GM12878 (cell line): ENCODE measurements around the gene CEACAM4. TPM values are rescaled to one million over a fixed set of nuclear protein-coding genes. Genes with fewer than 3 reads are reported as not detected.

Source experiments
- ATAC-seq: fragments of 200-7000 bp; cut with Tn5 transposase; 3 replicates; pipeline ENCODE4 v1.9.1; 2020; ENCODE audit warnings: mild to moderate bottlenecking, moderate library complexity
- BruUV-seq: library from RNA; stranded (reverse); fragments of 400-500 nt; replicated peaks from 2 replicates; lab custom pipeline; 2021; lab: Mats Ljungman, UMichigan
- CTCF ChIA-PET: fragments of 300-600 bp; sonication (Branson Sonifier 250); formaldehyde crosslinking; extraction: SDS; loops from one replicate; lab custom pipeline; 2021; ENCODE audit warnings: inconsistent platforms; lab: Yijun Ruan, JAX
- POLR2A ChIA-PET: fragments of 350-600 bp; formaldehyde crosslinking; extraction: SDS; loops from one replicate; lab custom pipeline; 2021; ENCODE audit warnings: inconsistent platforms; lab: Charles Lee
- RAD21 ChIA-PET: fragments of 300-600 bp; sonication (Branson Sonifier 250); formaldehyde crosslinking; loops from one replicate; lab custom pipeline; 2023; ENCODE audit warnings: antibody characterized with exemption; ENCODE audit not compliant: unreplicated experiment; lab: Charles Lee
- SMC1A ChIA-PET: fragments of 300-600 bp; sonication (Branson Sonifier 250); formaldehyde crosslinking; loops from one replicate; lab custom pipeline; 2023; ENCODE audit not compliant: unreplicated experiment, uncharacterized antibody; lab: Charles Lee
- DNase-seq: peaks from one replicate; pipeline ENCODE4 v3.0.0-alpha.2; 2011; ENCODE audit warnings: low read depth, low spot score
- FAIRE-seq: peaks from 3 replicates; lab custom pipeline; 2011; peaks lifted over from hg19 to GRCh38; lab: Jason Lieb, UNC
- H2AFZ ChIP-seq: 2 replicates; pipeline ENCODE4 v1.6.0; 2011; ENCODE audit warnings: low read depth, low read length, control low read depth; ENCODE audit not compliant: control insufficient read depth
- H3K27ac ChIP-seq: 2 replicates; pipeline ENCODE4 v1.5.1; 2011; ENCODE audit warnings: control low read depth; ENCODE audit not compliant: control insufficient read depth, insufficient read depth
- H3K27me3 ChIP-seq, 2 experiments: replicated peaks in 1 of 2; 2 replicates each; pipeline versions ENCODE4 v1.6.0 to v1.6.1; 2011; ENCODE audit warnings: low read length in 1 of 2; ENCODE audit not compliant: control insufficient read depth in 2 of 2, insufficient read depth in 2 of 2
- H3K36me3 ChIP-seq, 2 experiments: 2 replicates each; pipeline ENCODE4 v1.5.1; 2011; ENCODE audit warnings: low read length in 1 of 2; ENCODE audit not compliant: control insufficient read depth in 2 of 2, insufficient read depth in 2 of 2
- H3K4me1 ChIP-seq: 2 replicates; pipeline ENCODE4 v1.6.1; 2011; ENCODE audit warnings: mild to moderate bottlenecking, low read length, moderate library complexity, mixed read lengths; ENCODE audit not compliant: control insufficient read depth, insufficient read depth
- H3K4me2 ChIP-seq: 2 replicates; pipeline ENCODE4 v1.6.0; 2011; ENCODE audit warnings: control low read depth; ENCODE audit not compliant: control insufficient read depth, insufficient read depth
- H3K4me3 ChIP-seq: fragments of 200-600 bp; sonication (generic); 2 replicates; pipeline ENCODE4 v1.5.1; 2016
- H3K79me2 ChIP-seq: 2 replicates; pipeline ENCODE4 v1.6.0; 2011; ENCODE audit warnings: low read length; ENCODE audit not compliant: control insufficient read depth, insufficient read depth
- H3K9ac ChIP-seq: 2 replicates; pipeline ENCODE4 v1.8.0; 2011; ENCODE audit warnings: low read length, control low read depth, mixed read lengths; ENCODE audit not compliant: control insufficient read depth, insufficient read depth
- H3K9me3 ChIP-seq: replicated peaks from 3 replicates; pipeline ENCODE4 v1.5.1; 2011; ENCODE audit warnings: mild to moderate bottlenecking, low read length; ENCODE audit not compliant: control insufficient read depth, insufficient read depth
- H4K20me1 ChIP-seq: 2 replicates; pipeline ENCODE4 v1.6.0; 2011; ENCODE audit not compliant: control insufficient read depth, insufficient read depth
- CEBPB ChIP-seq, 2 experiments: fragments of 150-350 bp in 1 of 2; IDR thresholded peaks; 2 replicates each; pipeline ENCODE4 v1.6.1; 2012 to 2014; ENCODE audit warnings: low read depth in 2 of 2, low read length in 2 of 2, borderline replicate concordance in 1 of 2, inconsistent platforms in 1 of 2
- E2F8 ChIP-seq: fragments of 450-650 bp; IDR thresholded peaks from 2 replicates; pipeline ENCODE4 v1.6.1; 2018; ENCODE audit warnings: mild to moderate bottlenecking, low read depth, moderate library complexity; ENCODE audit not compliant: partially characterized antibody
- MAX ChIP-seq: IDR thresholded peaks from 2 replicates; pipeline ENCODE4 v1.6.1; 2012; ENCODE audit warnings: low read depth, low read length, improper control_type of control experiment
- SPI1 ChIP-seq: IDR thresholded peaks from 2 replicates; pipeline ENCODE4 v1.6.1; 2011; ENCODE audit warnings: low read depth, mild to moderate bottlenecking, low read length, moderate library complexity, borderline replicate concordance; ENCODE audit not compliant: insufficient read depth
- SREBF1 ChIP-seq: IDR thresholded peaks from 2 replicates; pipeline ENCODE4 v1.6.1; 2012; ENCODE audit warnings: mild to moderate bottlenecking, low read length
- SUPT20H ChIP-seq: IDR thresholded peaks from 2 replicates; pipeline ENCODE4 v1.6.1; 2011; ENCODE audit warnings: low read depth, mild to moderate bottlenecking, low read length, moderate library complexity, borderline replicate concordance; ENCODE audit not compliant: control insufficient read depth
- ZZZ3 ChIP-seq: IDR thresholded peaks from 2 replicates; pipeline ENCODE4 v1.6.1; 2011; ENCODE audit warnings: low read depth; ENCODE audit not compliant: control insufficient read depth, insufficient read length
- WGBS: methylation state at CpG from one replicate; pipeline ENCODE4 v1.1.6; 2016; ENCODE audit warnings: low lambda C conversion rate; ENCODE audit not compliant: insufficient replicate concordance, insufficient coverage; ENCODE audit errors: missing lambda C conversion rate; 5-methylcytosine and 5-hydroxymethylcytosine counted together
- in situ Hi-C: fragments of 300-500 bp; cut with MboI; formaldehyde crosslinking; loops from 9 replicates; pipeline ENCODE4 v1.14.3; 2018; ENCODE audit warnings: mixed read lengths
- intact Hi-C: fragments of 100-400 bp; cut with micrococcal nuclease; formaldehyde crosslinking; loops from one replicate; pipeline ENCODE4 v1.14.2; 2022; ENCODE audit not compliant: unreplicated experiment
- polyA plus RNA-seq, 11 experiments: library from polyadenylated mRNA; depleted of rRNA in 4 of 11; unstranded in 6 of 11; stranded (reverse) in 5 of 11; fragments of >200 nt; fragmentation: Nextera tagmentation in 4 of 11; fragmentation: Illumina TruSeq in 1 of 11; extraction: Ambion mirVana in 4 of 11; extraction: Trizol in 1 of 11; gene quantifications; 1 replicate in 1 of 11; 2 replicates in 10 of 11; pipeline versions ENCODE4 v1.2.1 to v1.2.3, GENCODE V29; 2011 to 2016; ENCODE audit warnings: inconsistent platforms in 2 of 11, missing spikeins in 2 of 11, low read depth in 1 of 11
- total RNA-seq, 4 experiments: library from RNA; depleted of rRNA in 3 of 4; stranded (reverse); fragments of >200 nt in 3 of 4; fragmentation: Illumina TruSeq in 1 of 4; extraction: Trizol in 1 of 4; gene quantifications; 2 replicates each; pipeline versions ENCODE4 v1.2.1 to v1.2.3, GENCODE V29; 2013 to 2021

Gene CEACAM4
- total and polyA plus RNA-seq, 10 of the 15 experiments (the other 5 are each of a cell fraction or from before 2014, with no cell fraction given) = not detected

GRCh38 chr19:41671486-41671885 lies 44.6 kb upstream of the CEACAM4 start:
- WGBS = 53% methylated on average over 5 of the region's 5 CpGs
- RAD21 ChIA-PET = no interaction called here
- TF ChIP-seq E2F8 = no peak
- no peak for TF ChIP-seq CEBPB (IDR thresholded peaks at IDR 0.05; ENCODE audit: borderline replicate concordance in 1 of 2, low read depth in 2 of 2, low read length in 2 of 2)
- no peak for TF ChIP-seq SREBF1
- no peaks in the 10 kb centered on the region for H3K4me1 ChIP-seq
- H2AFZ ChIP-seq = no peak overlapping the region
- no peak overlapping the region for H3K27ac ChIP-seq
- no peak for ATAC-seq
- H3K9me3 ChIP-seq = no peaks in the 10 kb centered on the region
- no peak overlapping the region for H3K9ac ChIP-seq
- no peaks in the 10 kb centered on the region for H3K79me2 ChIP-seq
- H3K4me2 ChIP-seq = no peak overlapping the region
- H3K27me3 ChIP-seq = peaks cover 0 to 3% of the 10 kb centered on the region in 2 experiments; a peak in 2 of 4 replicates
- DNase-seq = no peak
- SMC1A ChIA-PET = no interaction called here
- H4K20me1 ChIP-seq = no peaks in the 10 kb centered on the region
- CTCF ChIA-PET = no interaction called here
- in situ Hi-C loops (no loop called here), intact Hi-C loops (no loop called here)
- no peak for FAIRE-seq
- POLR2A ChIA-PET = no interaction called here
- H3K4me3 ChIP-seq = no peak overlapping the region
- no TSS peak for BruUV-seq
- no peaks in the 10 kb centered on the region for H3K36me3 ChIP-seq

- intact Hi-C loops = no loop called here
- RAD21 ChIA-PET = no interaction called here
- H3K9me3 ChIP-seq = peaks cover 5% of the 10 kb centered on the region; the same call in 1 of the 3 replicates
- DNase-seq (no peak), FAIRE-seq (no peak), ATAC-seq (no peak)
- no peak overlapping the region for H3K4me3 ChIP-seq
- CTCF ChIA-PET = no interaction called here
- no peak for TF ChIP-seq SPI1
- no peak for TF ChIP-seq ZZZ3
- no peak for TF ChIP-seq MAX
- no peak for TF ChIP-seq SUPT20H
- no peaks in the 10 kb centered on the region for H3K36me3 ChIP-seq
- no peaks in the 10 kb centered on the region for H3K79me2 ChIP-seq
- no peak overlapping the region for H2AFZ ChIP-seq
- POLR2A ChIA-PET = no interaction called here
- in situ Hi-C loops = no loop called here
- H3K27me3 ChIP-seq = peaks cover 0 to 3% of the 10 kb centered on the region in 2 experiments; a peak in 2 of 4 replicates
- no peak overlapping the region for H3K4me2 ChIP-seq
- no peaks in the 10 kb centered on the region for H4K20me1 ChIP-seq
- no peak overlapping the region for H3K9ac ChIP-seq
- H3K27ac ChIP-seq = no peak overlapping the region
- no peaks in the 10 kb centered on the region for H3K4me1 ChIP-seq
- no TSS peak for BruUV-seq
- SMC1A ChIA-PET = interaction anchor here (0.5 to 1.3 kb wide), 2 partner anchors 82 to 733 kb away, joined by 3 read pairs; no protein-coding TSS in a partner anchor
These were observed 43.9 kb upstream of the CEACAM4 start for GRCh38 chr19:41670755-41671154.
